HG03139 (cell line): ENCODE results near the gene ZSCAN26.

ENCODE experiments used
- ATAC-seq: cut with Tn5 transposase; IDR thresholded peaks from one replicate; pipeline ENCODE4 v1.9.1; 2021; ENCODE audit not compliant: unreplicated experiment

Gene ZSCAN26

GRCh38 chr6:28266962-28267694 is at the start of gene ZSCAN26:
Gene ZSCAN26, plus strand, starts transcription at chr6:28267143. Its CDS starts 4,777 bp downstream, at chr6:28271920.
- peak; percentile 78 for ATAC-seq

- ATAC-seq: no peak
Observed at GRCh38 chr6:28217890-28218289, 49.1 kb upstream of the ZSCAN26 start.

GRCh38 chr6:28218312-28219248 is 48.4 kb upstream of the ZSCAN26 start:
- ATAC-seq: peak; percentile 60

GRCh38 chr6:28220257-28221133 is 46.4 kb upstream of the ZSCAN26 start:
- no peak for ATAC-seq

GRCh38 chr6:28224131-28225055 is 42.5 kb upstream of the ZSCAN26 start:
- ATAC-seq: peak; percentile 17

- ATAC-seq: peak; percentile 80
Observed at GRCh38 chr6:28225056-28225834, 41.7 kb upstream of the ZSCAN26 start, which contains the start of gene ZSCAN9. Gene ZSCAN9, plus strand, starts transcription at chr6:28225275. Its CDS starts 1,810 bp downstream, at chr6:28227085.

- no peak for ATAC-seq
Observed at GRCh38 chr6:28226460-28226859, 40.5 kb upstream of the ZSCAN26 start.

GRCh38 chr6:28232785-28233184 is 34.2 kb upstream of the ZSCAN26 start:
- no peak for ATAC-seq

GRCh38 chr6:28235912-28236452 is 31.0 kb upstream of the ZSCAN26 start:
- no peak for ATAC-seq

GRCh38 chr6:28239636-28240035 is 27.3 kb upstream of the ZSCAN26 start:
- no peak for ATAC-seq

GRCh38 chr6:28240471-28240870 is 26.5 kb upstream of the ZSCAN26 start:
- no peak for ATAC-seq

GRCh38 chr6:28243946-28244345 is 23.0 kb upstream of the ZSCAN26 start:
- no peak for ATAC-seq

- no peak for ATAC-seq
Observed at GRCh38 chr6:28245206-28245941, 21.6 kb upstream of the ZSCAN26 start.

GRCh38 chr6:28248916-28249315 is 18.0 kb upstream of the ZSCAN26 start:
- no peak for ATAC-seq

GRCh38 chr6:28250747-28251146 is 16.2 kb upstream of the ZSCAN26 start:
- no peak for ATAC-seq

- ATAC-seq: no peak
Observed at GRCh38 chr6:28251661-28252008, 15.3 kb upstream of the ZSCAN26 start.

- no peak for ATAC-seq
Observed at GRCh38 chr6:28252009-28252975, 14.7 kb upstream of the ZSCAN26 start, which contains the start of gene ZKSCAN4. Gene ZKSCAN4, minus strand, starts transcription at chr6:28252269. Its CDS starts 289 bp downstream, at chr6:28251980.
